NT2/D1 (cell line): Measurements from ENCODE around the gene ZNF768.

Experiments used
- DNase-seq: peaks from one replicate; pipeline ENCODE4 v3.0.0-alpha.2; 2011; ENCODE audit warnings: low read depth, low spot score
- H3K27me3 ChIP-seq: 2 replicates; pipeline ENCODE4 v1.6.0; 2011; ENCODE audit warnings: mild to moderate bottlenecking; ENCODE audit not compliant: insufficient read length, insufficient read depth
- H3K36me3 ChIP-seq: 2 replicates; pipeline ENCODE4 v1.6.1; 2011; ENCODE audit warnings: mild to moderate bottlenecking, low read length, mixed read lengths; ENCODE audit not compliant: insufficient read depth, insufficient read length
- H3K4me1 ChIP-seq: 2 replicates; pipeline ENCODE4 v1.5.1; 2011; ENCODE audit not compliant: insufficient read depth, insufficient read length
- H3K4me3 ChIP-seq: 2 replicates; pipeline ENCODE4 v1.5.1; 2011; ENCODE audit warnings: low read depth; ENCODE audit not compliant: insufficient read length
- H3K9ac ChIP-seq: 2 replicates; pipeline ENCODE4 v1.6.0; 2011; ENCODE audit warnings: low read depth; ENCODE audit not compliant: insufficient read length
- H3K9me3 ChIP-seq: 2 replicates; pipeline ENCODE4 v1.5.1; 2011; ENCODE audit warnings: mild to moderate bottlenecking, low read length; ENCODE audit not compliant: insufficient read depth
- SUZ12 ChIP-seq: IDR thresholded peaks from 2 replicates; pipeline ENCODE4 v1.6.1; 2011; ENCODE audit not compliant: insufficient read length, insufficient read depth; ENCODE audit errors: extremely low read depth
- YY1 ChIP-seq: IDR thresholded peaks from 2 replicates; pipeline ENCODE4 v1.6.1; 2011; ENCODE audit not compliant: insufficient read length, insufficient read depth
- ZNF274 ChIP-seq: IDR thresholded peaks from 2 replicates; pipeline ENCODE4 v1.6.1; 2011; ENCODE audit warnings: mild to moderate bottlenecking, low read depth, low read length

Gene ZNF768

DNA sequence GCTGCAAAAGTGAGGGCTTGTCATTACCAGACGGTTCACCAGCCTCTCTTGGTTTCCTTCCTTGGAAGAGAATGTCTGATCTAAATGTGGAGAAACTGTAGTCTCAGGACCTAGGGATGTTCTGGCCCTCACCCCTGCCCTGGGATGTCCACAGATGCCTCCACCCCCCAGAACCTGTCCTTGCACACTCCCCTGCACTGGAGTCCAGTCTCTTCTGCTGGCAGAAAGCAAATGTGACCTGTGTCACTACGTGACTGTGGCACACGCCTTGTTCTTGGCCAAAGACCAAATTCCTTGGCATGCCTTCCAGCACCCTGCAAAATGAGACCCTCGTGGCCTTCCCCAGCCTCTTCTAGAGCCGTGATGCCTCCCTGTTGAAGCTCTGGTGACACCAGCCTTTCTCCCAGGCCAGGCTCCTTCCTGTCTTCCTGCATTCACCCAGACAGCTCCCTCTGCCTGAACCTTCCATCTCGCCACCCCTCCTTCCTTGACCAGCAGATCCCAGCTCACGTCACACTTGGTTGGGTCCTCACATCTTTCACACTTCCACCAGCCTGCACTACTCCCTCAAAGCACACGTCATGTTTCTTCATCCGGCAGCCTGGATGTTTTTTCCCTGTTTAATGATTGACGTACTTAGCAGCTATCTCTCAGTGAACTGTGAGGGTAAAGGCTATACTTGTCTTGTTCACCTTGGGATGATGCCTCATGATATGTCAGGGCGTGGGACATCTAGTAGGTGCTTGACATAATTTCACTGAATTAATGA lies 4.3 kb downstream of the ZNF768 start:
- no peaks in the 10 kb centered on the region for H3K9me3 ChIP-seq
- H3K4me3 ChIP-seq: no peak overlapping the region
- H3K4me1 ChIP-seq: peaks cover 3% of the 10 kb centered on the region
- no peak for TF ChIP-seq SUZ12
- TF ChIP-seq YY1: no peak
- TF ChIP-seq ZNF274: no peak
- H3K27me3 ChIP-seq: no peaks in the 10 kb centered on the region
- no peak for DNase-seq
- peaks cover 18% of the 10 kb centered on the region for H3K36me3 ChIP-seq
- H3K9ac ChIP-seq: no peak overlapping the region

DNA sequence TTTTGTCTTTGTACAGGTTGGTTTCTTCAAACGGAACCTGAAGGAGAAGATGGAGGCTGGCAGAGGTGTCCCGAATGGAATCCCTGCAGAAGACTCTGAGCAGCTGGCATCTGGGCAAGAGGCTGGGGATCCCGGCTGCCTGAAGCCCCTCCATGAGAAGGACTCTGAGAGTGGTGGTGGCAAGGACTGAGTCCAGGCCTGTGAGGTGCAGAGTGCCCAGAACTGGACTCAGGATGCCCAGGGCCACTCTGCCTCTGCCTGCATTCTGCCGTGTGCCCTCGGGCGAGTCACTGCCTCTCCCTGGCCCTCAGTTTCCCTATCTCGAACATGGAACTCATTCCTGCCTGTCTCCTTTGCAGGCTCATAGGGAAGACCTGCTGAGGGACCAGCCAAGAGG lies 4.9 kb downstream of the ZNF768 start:
- Histone ChIP-seq H3K4me1 (peaks cover 3% of the 10 kb centered on the region), H3K9me3 (no peaks in the 10 kb centered on the region), H3K9ac (no peak overlapping the region), H3K36me3 (peaks cover 18% of the 10 kb centered on the region), H3K27me3 (no peaks in the 10 kb centered on the region), H3K4me3 (no peak overlapping the region)
- TF ChIP-seq ZNF274: no peak
- TF ChIP-seq SUZ12: no peak
- no peak for DNase-seq

- TF ChIP-seq SUZ12 (no peak), YY1 (no peak), ZNF274 (no peak)
- Histone ChIP-seq H3K27me3 (no peaks in the 10 kb centered on the region), H3K9ac (no peak overlapping the region), H3K4me1 (peaks cover 3% of the 10 kb centered on the region), H3K9me3 (no peaks in the 10 kb centered on the region), H3K36me3 (peaks cover 4% of the 10 kb centered on the region), H3K4me3 (no peak overlapping the region)
- DNase-seq: no peak
Measured at GRCh38 chr16:30519120-30520049, 7.0 kb downstream of the ZNF768 start.

GRCh38 chr16:30518552-30518951 lies 7.8 kb downstream of the ZNF768 start:
- H3K9me3 ChIP-seq: no peaks in the 10 kb centered on the region
- peaks cover 3% of the 10 kb centered on the region for H3K4me1 ChIP-seq
- H3K4me3 ChIP-seq: no peak overlapping the region
- TF ChIP-seq YY1: no peak
- H3K27me3 ChIP-seq: no peaks in the 10 kb centered on the region
- DNase-seq: no peak
- no peak overlapping the region for H3K9ac ChIP-seq
- no peaks in the 10 kb centered on the region for H3K36me3 ChIP-seq

DNA sequence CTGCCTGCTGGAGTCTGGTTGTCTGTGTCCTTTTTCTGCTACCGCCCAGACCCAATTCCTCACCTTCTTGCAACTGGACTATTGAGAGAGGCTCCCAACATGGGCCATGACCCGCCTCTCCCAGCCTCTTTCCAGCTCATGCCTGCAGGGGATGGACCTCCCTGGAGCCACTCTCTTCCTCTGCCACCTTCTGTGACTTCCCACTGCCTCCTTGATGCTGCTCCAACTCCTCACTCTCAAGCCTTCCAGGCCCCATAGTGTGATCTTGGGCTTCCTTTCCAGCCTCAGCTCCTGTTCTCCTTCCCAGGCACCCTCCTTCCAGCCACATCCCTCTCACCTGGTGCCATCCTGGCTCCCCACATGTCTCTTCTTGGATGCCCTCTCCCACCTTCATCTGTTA lies 11.1 kb downstream of the ZNF768 start:
- Histone ChIP-seq H3K27me3 (peaks cover 3% of the 10 kb centered on the region), H3K36me3 (no peaks in the 10 kb centered on the region), H3K9ac (no peak overlapping the region), H3K9me3 (no peaks in the 10 kb centered on the region; the same call in 1 of the 2 replicates), H3K4me3 (no peak overlapping the region), H3K4me1 (peaks cover 3% of the 10 kb centered on the region)
- TF ChIP-seq ZNF274 (no peak), SUZ12 (no peak), YY1 (no peak)
- no peak for DNase-seq

- peaks cover 3% of the 10 kb centered on the region for H3K4me1 ChIP-seq
- H3K27me3 ChIP-seq: peaks cover 3% of the 10 kb centered on the region
- H3K9ac ChIP-seq: no peak overlapping the region
- no peaks in the 10 kb centered on the region for H3K36me3 ChIP-seq
- no peak for DNase-seq
- TF ChIP-seq SUZ12 (no peak), YY1 (no peak), ZNF274 (no peak)
- H3K4me3 ChIP-seq: no peak overlapping the region
- H3K9me3 ChIP-seq: no peaks in the 10 kb centered on the region; the same call in 1 of the 2 replicates
Measured at GRCh38 chr16:30511509-30511908, 14.9 kb downstream of the ZNF768 start.

DNA sequence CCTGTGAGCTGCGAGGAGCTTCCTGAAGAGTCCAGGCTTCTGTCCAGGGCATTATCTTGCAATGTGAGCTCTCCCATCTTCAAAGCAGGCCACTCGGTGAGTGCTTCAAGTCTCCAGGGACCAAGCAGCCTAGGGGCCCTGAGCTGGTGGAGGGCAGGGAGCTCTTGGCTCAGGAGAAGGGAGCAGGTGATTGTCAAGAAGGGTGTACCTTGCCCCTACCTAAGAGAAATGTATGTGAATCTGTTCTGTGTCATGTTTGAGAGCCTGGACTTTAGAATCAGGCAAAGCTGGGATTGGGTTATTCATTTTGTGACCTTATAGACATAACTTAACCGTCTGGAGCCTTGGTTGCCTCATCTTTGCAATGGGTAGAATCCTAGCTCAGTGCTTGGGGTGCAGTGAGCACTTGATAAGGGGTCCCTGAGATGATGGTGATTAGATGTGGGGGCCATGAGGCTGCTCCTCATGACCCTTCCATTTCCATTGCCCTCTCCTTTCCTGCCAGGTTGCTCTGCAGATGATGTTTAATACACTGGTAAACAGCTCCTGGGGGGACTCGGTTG lies 15.9 kb downstream of the ZNF768 start:
- Histone ChIP-seq H3K9me3 (no peaks in the 10 kb centered on the region; the same call in 1 of the 2 replicates), H3K36me3 (no peaks in the 10 kb centered on the region), H3K9ac (no peak overlapping the region), H3K27me3 (peaks cover 3% of the 10 kb centered on the region), H3K4me1 (peaks cover 3% of the 10 kb centered on the region), H3K4me3 (no peak overlapping the region)
- no peak for DNase-seq
- TF ChIP-seq YY1: no peak
- TF ChIP-seq ZNF274: no peak
- TF ChIP-seq SUZ12: no peak
